DMS53 treated with DMSO at 0.1 percent for 48 hours (cell line): ENCODE data around the gene ANKRD44.
A peak's percentile ranks its signal among the peaks of the same experiment; 100 is the strongest.
"Not testable (repeated sequence)": the region's sequence is repeated elsewhere in the genome, so short reads cannot be mapped to it uniquely, and the experiment has no call there.

ENCODE experiments used
- DNase-seq: peaks from one replicate; lab custom pipeline; 2025; ENCODE audit not compliant: unreplicated experiment; lab: John Stamatoyannopoulos, UW

Gene ANKRD44

DNA sequence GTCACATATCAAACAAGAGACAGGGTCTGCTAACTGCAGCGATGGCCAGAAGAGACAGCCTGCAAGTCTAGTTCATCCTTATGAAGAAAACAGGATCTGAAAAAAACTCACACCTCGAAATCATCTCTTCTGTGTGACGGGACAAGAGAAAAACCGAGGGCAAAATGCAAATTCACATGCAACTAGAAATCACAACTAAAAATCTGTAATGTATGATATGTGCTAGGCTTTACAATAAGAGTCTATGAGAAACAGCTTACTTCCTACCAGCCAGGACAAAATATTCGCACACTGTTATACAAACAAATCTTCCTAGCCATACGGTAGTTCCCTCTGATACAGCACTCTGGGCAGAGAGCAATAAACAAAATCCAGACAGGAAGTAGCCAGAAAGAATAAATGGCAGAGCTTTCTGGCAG lies 48.8 kb downstream of the ANKRD44 start:
- peak; percentile 60 for DNase-seq

DNA sequence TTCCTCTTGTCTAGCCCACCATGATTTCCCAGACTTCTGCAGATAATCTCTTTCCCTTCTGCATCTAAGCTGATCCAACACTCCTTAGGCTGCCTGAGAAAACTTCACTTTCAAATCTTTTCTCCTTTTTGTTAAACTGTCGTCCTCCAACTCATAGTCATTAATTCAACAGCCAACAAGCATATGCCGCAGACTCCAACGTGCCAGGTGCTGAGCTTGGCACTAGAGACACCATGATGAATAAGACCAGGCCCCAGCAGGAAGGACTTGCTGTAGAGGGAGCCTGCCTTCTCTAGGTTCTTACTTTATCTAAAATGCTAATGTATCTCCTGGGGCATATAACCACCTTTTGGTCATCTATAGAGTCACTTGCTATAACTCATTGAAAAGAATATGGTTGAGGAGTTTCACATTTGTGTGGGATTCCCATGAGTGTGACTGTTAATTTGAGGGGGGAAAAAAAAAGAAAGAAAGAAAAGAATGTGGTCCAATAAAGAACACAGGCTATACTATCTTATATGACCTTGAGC lies 51.0 kb downstream of the ANKRD44 start:
- no peak for DNase-seq

DNA sequence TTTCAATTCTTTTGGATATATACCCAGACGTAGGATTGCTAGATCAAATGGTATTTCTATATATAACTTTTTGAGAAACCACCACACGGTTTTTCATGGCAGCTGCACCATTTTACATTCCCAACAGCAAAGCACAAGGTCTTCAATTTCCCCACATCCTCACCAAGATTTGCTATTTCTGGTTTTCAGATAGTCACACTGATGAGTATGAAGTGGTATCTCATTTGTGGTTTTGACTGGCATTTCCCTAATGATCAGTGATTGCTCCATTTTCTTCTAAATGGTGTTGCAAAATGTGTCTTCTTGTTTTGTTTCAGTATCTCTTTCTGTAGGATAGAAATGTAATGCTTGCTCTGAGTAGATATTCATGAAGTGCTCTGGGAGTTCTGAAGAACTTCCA lies 52.0 kb downstream of the ANKRD44 start:
- no peak for DNase-seq

DNA sequence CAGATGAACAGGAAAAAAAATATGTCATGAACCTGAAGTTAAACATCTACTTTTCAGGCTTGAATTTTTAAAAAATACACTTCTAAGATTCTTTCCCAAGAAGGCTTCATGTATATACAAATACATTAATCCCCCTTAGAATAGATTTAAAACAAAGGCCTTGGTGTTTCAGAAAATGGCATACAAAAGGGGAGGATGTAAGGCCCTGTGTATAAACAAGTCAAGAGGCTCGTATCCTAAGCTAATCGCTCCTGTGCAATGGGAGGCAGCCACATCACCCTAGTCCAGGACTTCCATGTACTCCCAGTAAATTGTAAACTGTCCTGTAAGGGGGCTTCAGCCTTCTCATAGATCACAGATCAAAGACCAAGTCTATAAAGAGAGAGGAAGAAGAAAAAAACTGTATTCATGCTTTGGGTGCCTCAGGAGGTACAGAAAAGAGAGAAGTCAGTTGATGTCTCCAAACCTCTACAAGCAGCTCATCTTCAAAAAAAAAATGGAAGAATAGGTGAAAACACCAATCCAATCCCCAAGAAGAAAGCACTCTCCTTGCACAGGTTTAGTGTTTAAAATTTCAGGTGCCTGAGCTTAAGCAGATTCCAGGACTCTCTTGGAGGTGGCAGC lies 53.9 kb downstream of the ANKRD44 start:
- DNase-seq: no peak

DNA sequence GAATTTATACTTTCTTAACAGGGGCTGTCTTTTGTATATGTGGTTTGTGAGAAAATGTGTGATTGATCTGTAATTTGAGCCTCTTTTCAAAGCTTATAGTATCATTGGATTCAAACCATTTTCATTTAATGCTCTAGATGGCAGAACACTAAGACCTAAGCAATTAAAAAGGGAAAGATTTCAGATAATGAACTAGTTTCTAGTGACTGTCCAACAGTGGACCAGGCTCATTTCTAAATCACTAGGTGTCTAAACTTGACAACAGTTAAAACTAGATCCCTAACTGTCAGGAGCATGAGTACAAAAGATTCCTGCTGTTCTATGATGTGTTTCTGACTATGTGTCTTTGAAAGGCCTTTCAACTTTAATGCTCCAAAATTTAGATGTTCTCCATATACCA lies 54.6 kb downstream of the ANKRD44 start:
- DNase-seq: no peak

DNA sequence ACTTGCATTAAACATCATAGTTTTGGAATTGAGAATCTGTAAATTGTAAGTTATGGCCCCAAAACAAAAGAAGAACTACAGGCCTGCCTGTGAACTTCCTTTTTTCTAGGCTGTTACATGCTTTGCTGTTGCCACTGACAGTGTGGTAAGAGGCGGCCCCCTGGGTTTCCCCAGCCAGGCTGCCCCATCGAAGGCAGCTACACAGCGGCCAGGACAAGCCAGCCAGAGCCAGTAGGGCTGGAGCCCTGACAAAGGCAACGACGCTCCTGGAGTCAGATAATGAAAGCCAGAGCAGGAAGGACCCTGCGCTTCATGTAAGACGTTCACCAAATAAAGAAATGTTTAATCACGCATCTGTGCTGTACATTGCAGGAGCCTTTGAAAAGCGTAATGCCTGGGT lies 55.0 kb downstream of the ANKRD44 start:
- no peak for DNase-seq

DNA sequence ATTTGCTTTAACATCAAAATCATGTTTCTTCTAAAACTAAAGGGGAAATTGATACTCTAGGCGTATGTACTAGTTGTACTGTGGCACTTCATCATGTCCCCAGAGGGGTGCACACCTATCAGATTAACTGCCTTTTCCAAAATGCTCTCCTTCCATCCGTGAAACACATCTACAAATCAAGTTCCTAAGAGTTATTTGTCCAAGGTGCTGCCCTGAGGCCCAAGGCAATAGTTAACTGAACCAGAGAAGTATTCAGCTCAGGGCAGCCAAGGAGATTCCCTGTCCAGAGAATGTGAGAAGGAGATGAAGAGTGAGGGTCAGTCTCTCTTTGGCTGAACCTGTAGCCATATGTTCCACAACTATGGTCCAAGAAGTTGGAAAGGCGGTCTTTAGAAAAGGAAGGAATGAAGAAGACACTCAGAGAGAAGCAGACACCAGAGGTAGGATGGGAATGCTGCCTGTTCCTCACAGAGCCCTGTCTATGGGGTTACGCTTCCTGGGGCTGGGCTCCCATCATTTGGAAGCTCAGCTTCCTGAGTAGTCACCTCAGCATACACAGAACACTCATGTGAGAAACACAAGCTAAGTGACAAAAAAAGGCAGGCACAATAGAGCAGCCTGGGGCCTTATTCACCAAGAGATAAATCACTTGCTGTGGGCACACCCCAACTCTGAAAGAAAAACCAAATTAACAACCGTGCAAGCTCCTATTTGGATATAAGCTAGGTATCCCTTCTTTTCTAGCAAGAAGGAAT lies 55.6 kb downstream of the ANKRD44 start:
- no peak for DNase-seq

DNA sequence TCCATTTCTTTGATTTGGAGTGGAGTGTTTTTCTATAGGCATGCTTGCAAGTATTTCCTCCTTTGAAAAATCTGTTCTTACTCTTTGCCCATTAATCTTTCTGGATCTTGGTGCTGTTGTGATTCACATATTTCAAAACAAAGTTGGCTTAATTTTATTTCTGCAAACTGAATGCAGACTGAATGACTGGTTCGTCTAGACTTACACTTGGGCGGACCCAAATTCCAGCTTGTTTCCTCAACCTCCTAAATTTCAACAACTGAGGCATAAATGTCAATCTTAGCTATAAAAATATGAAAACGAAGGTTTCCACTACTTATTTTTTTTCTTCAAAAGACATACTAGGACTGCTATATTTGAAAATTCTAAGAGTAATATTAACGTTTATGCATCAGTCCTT lies 59.0 kb downstream of the ANKRD44 start:
- no peak for DNase-seq

DNA sequence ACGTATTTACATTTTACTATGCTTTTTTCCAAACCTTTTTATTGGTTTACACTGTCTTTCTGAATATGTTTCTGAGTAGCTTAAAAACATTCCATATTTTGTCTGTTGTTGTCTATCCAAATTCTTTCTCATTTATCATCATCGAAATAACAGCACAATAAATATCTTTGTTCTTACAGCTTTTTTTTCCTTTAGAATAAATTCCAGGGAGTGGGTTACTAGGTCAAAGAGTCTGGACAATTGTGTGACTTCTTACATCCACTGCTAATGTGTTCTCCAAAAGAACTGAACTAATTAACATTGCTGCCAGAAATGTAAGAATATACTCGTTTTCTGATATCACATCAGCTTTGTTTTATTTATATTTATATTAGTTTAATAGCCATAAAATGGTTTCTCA lies 59.4 kb downstream of the ANKRD44 start:
- DNase-seq: no peak

DNA sequence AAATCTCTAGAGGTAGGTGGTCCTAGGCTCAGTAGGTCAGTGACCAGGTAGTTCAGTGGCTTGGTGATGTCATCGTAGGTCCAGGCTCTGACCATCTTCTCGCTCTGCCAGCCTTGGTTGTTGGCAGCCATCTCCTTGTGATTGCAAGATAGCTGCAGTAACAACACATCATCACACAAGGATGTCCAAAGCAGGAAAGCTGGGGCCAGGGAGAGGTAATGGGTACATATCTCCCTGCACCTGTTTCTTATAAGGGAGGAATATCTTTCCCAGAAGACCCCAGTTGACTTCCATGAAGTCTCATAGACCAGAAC lies 60.5 kb downstream of the ANKRD44 start:
- DNase-seq: no peak

DNA sequence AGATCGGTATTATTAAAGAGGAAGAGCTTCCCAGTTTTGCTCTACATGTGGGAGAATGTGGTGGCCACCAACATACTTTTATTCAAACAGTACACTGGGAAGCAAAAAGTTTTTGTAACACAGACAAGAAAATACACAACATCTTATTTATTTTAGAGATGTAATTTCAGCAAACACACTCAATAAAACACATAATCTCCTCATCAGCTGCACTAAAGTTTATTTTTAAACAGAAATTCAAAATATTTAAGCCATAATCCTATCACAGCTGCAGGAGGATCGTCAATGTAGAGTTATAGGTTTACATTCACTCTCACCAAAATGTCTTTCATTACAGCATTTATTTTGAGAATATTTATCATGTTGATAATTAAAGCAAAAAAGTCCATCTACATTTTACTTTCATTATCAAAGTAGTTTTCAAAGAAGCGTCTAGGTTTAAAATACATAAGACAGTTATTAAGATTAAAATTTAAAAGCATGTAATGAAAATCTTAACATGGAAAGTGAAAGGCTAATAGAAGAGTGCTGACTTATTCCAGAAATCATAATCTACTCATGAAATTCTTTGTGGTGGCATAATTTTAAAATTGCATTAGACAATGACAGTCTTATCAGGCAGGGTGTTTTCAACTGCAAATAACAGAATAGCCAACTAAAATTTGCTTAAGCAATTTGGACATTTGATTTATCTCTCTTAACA lies 61.0 kb downstream of the ANKRD44 start:
- no peak for DNase-seq

DNA sequence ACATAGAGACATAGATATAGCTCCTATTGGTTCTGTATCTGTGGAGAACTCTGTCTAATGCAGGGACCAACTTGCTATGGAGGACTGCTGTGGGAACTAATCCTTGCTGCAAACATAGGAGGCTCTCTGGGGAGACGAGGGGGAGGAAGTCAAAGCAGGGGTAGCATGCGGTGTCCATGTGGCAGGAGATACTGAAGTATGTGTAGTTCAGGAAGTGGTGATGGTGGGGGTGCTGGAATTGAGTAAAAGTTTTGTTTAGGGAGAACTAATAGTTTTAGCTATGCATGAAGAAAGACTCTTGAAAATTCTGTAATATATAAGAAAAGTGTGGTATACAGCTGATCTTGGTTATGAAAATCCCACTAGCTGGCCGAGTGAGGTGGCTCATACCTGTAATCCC lies 62.0 kb downstream of the ANKRD44 start:
- no peak for DNase-seq

DNA sequence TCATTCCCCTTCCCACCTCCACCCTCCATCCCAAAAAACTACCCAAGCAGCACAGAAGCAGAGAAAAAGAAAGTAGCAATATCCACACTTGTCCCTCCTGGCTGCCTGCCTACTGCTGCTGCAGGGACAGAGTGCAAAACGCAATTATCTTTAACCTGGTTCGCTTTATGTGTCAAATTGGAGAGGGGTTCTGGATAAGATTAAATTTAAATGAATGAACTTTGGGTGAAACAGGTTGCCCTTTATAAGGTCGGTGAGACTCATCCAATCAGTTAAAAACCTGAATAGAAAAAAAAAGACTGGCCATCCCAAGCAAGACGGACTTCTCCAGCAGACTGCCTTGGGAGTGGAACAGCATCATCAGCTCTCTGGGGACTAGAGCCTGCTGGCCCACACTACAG lies 62.6 kb downstream of the ANKRD44 start:
- no peak for DNase-seq

DNA sequence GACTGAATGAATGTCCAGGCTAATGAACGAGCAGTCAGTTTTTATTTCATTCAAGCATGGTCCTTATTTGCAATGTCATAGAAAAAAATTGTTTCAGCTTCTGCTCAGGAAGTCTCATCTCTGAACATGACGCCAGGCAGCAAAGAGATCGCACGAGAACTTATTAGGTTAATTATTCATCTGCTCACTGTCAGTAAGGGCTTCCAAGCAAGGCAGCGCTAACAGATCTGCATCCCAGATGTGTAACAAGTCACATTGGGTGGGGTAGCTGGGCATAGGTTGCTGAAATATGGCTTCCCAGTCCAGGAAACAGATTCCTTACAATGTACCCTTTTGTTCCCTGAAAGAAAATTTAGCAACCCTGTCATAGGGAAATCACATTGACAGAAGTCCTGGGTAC lies 63.5 kb downstream of the ANKRD44 start:
- no peak for DNase-seq

DNA sequence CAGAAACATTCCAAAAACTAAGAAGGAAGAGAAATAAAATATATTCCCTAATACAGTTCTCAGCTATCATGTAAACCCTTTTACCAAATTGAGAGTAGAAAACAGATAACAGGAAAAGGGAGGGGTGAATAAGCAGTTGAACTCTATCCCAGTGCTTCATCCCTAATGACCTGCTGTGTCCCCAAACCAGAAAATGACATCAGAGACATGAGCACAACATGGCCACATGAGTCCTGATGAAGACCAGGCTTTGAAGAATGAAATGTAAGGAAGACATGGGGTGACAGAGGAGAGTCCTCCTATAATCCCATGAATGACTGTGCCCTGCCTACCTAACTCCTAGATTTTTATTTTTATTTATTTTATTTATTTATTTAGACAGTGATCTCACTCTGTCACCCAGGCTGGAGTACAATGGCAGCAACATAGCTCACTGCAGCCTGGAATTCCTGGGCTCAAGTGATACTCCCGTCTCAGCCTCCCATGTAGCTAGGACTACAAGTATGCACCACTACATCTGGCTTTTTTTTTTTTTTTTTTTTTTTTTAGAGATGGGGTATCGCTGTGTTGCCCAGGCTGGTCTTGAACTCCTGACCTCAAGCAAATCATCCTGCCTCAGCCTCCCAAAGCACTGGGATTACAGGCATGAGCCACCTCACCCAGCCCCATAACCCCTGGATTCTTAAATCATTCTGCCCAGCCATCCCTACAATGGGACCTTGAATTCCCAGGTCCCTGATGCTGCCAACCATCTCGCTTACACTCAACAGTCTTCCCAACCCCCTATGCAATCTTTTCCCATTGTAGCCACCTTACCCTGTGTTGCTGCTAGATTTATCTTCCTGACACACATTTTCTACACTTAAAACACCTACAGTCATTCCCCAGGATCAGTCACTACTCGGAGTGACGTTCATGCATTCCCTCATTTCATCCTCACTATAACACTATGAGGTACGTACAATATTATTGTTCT lies 64.5 kb downstream of the ANKRD44 start:
- DNase-seq: no peak

DNA sequence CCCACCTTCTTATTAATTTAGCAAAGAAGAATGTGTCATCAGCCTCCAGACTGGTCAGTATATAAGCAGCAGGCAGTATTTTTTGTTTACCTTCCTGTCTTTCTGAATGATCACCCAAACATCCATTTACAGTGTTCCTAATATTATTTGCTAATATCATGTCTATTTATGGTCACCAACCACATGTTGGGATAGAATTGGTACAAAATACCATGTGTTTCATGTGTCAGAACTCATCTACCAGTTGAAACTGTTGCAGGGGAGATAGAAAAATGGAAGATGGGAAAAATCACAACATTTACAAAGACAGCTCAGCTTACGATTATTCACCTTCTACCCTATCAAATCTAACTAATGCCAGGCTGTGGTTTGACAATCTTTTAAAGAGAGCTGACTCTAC lies 66.2 kb downstream of the ANKRD44 start:
- DNase-seq: no peak

DNA sequence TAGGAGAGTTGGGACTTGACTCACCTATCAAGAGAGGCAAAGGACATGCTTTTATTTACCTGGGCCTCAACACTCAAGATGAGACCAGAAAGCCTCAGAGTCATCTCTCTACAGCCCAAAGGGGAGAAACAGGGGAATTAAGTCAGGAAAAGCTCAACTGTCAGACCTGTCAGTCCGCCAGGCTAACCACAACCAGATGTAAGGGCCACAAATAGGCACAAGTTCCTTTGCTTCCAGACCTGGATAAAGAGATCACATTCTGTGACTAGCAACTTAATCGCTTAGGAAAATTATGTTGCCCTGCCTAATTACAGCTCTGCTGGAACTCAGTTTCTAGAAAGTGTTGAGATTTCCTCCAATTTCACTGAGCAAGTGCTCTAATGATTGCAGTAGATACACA lies 67.9 kb downstream of the ANKRD44 start:
- no peak for DNase-seq

DNA sequence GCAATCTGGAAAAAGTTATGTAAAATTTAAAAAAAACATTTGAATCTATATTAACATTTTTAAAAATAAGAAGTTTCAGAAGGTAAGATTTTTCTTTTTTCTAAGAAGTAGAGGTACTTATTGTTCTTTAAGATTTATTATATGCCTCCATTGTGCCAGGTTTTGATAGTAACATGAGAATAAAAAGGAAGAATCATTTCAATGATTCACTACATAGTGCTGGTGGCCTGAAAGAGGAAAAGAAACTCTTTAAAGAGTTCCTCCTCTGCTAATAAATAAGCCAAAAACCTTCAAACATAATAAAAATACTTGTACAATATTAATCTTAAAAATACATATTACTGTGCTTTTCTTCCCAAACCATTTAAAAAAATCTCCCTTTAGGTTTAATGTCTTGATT lies 69.0 kb downstream of the ANKRD44 start:
- no peak for DNase-seq

DNA sequence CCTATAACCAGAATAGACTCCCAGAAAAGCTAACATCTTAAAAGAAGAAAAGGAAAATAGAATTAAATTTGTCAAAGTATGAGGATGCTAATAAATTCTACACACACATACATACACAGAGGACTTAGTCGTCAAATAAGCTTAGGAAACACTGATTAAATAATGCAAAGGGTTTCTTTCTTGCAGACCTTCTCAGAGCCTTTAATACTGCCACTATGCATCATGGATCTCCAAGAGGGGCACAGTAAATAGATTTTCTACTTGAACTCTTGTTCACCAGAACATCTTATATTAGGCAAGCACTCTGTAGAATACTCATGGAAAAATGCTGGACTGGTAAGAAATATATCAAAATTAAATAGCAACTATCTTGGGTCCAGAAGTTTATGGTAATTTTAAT lies 69.4 kb downstream of the ANKRD44 start:
- DNase-seq: no peak

DNA sequence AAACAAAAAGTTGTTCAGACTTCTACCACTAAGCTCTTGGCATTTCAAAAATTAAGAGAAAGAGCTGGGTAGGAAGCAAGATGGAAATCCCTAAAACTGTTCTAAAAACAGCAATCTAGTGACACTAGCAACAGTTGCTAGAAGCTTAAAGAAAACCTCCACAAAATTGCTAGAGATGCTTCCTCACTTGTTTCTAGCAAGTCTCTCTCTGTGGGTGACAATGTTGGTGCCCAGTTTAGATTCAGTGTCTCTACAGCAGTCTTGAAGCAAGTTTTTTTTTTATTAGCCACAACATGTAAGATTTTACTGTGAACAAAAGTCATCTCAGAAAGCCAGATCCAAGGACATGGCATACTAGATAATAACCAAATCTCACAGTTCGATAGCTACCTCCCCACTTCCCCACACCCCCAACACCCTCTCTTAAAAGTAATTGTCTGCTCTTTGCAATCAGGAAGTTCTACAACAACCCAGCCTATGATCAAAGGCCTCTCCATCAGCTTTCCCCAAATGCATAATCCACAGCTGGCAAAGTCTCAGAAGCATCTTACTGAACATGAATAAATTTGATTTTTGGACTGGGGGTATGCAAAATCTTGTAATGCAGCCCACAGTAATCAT lies 70.0 kb downstream of the ANKRD44 start:
- no peak for DNase-seq

DNA sequence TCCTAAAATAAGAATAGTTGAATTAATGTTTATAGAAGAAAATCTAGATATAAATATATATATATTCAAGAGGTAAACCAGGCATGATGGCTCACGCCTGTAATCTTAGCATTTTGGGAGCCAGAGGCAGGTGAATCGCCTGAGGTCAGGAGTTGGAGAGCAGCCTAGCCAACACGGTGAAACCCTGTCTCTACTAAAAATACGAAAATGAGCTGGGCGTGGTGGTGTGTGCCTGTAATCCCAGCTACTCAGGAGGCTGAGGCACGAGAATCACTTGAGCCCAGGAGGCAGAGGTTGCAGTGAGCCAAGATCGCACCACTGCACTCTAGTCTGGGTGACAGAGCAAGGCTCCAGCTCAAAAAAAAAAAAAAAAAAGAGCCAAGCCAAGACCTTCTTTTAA lies 70.6 kb downstream of the ANKRD44 start:
- not testable (repeated sequence) for DNase-seq
